ENCODE results near the gene TMC1.
"Not testable (repeated sequence)": the region's sequence is repeated elsewhere in the genome, so short reads cannot be mapped to it uniquely, and the experiment has no call there.

TMC1 gene

DNA sequence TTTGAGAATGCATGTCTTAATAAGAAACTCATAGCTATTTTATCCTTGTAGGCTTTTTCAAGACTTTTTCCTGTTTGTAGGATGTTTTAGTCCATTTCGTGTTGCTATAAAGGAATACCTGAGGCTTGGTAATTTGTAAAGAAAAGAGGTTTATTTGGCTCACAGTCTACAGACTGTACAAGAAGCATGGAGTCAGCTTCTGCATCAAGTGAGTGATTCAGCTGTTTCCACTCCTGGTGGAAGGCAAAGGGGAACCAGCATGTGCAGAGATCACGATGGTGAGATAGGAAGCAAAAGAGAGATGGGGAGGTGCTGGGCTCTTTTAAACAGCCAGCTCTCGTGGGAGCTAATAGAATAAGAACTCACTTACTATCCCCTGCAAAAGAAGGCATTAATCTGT, 254.2 kb downstream of the TMC1 start:
- no peak for DNase-seq

DNA sequence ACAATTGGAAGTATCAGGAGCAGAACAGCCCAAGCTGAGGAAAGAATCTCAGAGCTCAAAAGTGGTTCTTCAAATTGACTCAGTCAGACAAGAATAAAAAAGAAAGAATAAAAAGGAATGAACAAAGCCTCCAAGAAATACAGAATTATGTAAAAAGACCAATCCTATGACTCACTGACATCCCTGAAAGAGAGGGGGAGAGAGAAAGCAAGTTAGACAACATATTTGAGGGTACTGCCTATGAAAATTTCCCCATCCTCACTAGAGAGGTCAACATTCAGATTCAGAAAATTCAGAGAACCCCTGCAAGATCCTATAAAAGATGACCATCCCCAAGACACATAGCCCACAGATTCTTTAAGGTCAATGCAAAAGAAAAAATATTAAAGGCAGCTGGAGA, 258.2 kb downstream of the TMC1 start:
- no peak for DNase-seq

DNA sequence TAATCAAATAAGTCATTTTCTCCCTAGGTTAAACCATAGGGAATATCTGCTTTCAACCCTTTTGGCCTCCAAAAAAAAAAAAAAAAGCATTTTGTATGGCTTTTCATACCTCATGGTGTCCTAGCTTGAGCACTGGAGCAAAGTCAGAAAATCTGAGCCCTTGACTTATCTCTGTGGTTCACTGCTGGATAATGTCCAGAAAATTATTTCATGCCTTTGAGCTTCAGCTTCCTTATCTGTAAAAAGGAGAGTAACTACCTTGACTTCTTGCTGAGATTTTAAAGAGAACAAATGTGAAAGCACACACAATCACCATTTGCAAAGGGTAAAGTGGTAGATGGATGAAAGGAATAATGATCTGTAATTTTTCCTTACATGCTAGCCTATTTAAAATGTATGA, 265.5 kb downstream of the TMC1 start:
- no peak for DNase-seq

DNA sequence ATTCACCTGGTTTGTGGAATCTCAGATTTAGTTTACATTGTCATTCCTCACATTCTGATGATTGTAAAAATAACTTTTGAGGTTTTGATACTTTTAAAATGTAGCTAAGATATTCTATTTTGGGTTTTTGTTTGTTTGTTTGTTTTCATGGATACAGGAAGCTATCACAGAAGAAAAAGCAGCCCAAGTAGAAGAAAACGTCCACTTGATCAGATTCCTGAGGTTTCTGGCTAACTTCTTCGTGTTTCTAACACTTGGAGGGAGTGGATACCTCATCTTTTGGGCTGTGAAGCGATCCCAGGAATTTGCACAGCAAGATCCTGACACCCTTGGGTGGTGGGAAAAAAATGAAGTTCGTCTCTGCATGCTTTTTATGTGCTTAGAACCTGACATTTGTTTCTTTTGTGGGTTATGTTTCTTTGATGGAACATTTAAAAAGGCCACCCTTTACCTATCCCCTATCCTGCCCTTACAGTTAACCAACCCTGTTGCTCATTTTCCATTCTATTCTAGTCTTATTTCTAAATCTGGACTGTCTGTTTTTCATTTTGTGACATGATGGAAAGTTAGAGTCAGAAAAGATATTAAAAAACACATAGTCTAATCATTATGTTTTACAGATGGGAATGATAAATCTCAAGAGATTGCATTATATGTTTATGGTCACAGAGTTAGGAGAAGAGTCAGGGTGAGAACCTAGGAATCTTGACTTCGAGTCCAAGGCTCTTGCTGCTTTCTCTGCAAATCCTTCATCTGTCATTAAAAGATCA, 267.7 kb downstream of the TMC1 start:
- no peak for DNase-seq

DNA sequence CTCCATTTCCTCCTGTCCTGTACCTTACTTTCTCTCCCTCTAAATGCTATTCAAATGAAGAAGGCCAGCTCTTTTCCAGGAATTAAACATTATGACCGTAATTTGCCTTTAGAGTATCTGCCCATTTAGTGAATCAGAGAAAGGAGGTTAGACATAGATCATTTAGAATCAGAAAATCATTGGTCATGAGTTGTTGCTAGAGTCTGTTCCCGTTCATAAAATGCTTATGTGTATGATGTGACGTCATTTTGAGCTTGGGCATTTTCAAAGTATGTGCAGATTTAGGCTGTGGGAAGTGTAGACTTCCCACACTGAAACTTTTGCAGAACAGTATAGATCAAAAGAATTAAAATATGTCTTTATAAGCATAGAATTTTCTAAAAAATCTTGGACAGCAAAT, 268.5 kb downstream of the TMC1 start:
- DNase-seq, result no peak

DNA sequence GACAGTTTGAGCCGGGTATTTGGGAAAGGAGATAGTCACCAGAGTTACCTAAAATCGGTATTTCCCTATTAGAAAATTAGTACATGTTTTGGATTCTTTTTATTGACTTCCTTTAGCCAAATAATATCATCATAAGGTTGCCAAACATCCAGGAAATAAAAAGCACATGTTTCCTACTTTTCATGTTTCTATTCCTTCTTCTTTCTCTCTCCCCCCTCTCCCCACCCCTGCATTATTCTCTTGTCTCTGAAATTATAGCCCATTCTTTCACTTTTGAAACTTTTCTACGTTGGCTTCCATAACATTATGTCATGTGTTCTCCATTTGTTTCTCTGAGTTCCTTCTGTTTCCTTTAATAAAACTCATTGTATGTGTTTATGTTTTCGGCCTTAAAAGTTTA, 269.6 kb downstream of the TMC1 start:
- no peak for DNase-seq

DNA sequence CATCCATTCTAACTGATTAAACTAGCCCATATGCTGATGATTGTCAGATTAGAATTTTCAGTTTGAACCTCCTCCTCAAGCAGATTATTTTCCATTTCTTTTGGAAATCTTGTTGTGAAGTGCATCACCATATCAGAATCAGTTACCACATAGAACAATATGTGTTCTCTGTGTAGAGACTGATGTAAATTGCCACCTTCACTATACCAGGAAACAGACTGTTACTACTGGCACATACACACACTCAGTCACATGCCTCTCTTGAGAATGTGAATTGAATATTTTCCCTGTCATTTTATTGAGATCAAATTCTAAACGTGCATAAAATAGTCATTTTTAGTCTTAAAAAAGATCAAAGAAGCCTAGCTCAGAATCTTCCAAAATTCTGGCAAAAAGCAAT, 270.0 kb downstream of the TMC1 start:
- DNase-seq, result no peak

DNA sequence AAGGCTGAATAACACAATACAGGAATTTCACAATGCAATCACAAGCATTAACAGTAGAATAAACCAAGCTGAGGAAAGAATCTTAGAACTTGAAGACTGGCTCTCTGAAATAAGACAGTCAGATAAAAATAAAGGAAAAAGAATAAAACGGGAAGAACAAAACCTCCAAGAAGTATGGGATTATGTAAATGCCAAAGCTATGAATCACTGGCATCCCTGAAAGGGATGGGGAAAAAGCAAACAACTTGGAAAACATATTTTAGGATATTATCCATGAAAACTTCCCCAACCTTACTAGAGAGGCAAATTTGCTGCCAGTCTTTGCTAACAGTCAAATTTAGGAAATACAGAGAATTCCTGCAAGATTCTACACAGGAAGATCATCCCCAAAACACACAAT, 273.5 kb downstream of the TMC1 start:
- DNase-seq, result no peak

DNA sequence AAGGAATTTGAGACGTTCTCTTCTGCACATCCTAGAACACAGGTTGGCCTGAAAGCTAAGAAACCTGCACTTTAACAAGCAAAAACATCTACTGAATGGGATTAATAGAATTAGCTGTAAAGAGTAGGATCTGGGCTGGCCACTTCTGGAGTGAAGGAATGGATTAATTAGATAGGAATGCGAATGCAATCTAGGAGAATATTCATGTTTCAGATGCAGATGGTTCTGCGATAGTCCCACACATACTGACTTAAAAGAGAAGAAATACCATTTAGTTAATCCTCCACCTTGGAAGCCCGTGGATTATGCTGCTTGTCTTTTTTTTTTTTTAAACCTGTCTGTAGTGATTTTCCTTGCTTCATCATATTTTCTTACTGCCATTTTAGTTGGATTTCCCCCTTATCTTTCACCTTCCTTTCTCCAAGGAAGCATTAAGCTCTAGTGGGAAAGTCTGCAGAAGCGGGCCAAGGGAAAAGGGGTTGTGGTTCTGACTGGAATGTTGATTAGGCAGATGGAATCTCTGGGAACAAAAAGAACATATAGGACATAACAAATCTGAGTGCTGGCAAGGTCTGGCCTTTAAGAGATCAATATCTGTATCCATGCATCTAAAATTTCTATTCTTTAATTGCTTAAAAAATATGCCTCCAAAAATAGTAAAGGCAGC, 279.1 kb downstream of the TMC1 start:
- no peak for DNase-seq

DNA sequence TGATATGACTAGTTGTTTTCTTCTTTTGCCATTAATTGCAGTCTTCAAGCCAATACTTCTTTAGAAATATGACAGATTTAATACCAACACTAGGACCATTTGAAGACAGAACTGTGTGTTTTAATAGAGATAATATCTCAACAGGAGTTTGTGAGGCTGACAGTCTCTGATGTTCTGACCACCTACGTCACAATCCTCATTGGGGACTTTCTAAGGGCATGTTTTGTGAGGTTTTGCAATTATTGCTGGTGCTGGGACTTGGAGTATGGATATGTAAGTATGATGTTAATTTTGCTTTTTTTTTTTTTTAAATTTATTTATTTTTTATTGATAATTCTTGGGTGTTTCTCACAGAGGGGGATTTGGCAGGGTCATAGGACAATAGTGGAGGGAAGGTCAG, 283.8 kb downstream of the TMC1 start:
- no peak for DNase-seq

DNA sequence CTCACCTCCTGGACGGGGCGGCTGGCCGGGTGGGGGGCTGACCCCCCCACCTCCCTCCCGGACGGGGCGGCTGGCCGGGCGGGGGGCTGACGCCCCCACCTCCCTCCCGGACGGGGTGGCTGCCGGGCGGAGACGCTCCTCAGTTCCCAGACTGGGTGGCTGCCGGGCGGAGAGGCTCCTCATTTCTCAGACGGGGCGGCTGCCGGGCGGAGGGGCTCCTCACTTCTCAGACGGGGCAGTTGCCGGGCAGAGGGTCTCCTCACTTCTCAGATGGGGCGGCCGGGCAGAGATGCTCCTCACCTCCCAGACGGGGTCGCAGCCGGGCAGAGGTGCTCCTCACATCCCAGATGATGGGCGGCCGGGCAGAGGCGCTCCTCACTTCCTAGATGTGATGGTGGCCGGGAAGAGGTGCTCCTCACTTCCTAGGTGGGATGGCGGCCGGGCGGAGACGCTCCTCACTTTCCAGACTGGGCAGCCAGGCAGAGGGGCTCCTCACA, 285.0 kb downstream of the TMC1 start:
- DNase-seq, result not testable (repeated sequence)

DNA sequence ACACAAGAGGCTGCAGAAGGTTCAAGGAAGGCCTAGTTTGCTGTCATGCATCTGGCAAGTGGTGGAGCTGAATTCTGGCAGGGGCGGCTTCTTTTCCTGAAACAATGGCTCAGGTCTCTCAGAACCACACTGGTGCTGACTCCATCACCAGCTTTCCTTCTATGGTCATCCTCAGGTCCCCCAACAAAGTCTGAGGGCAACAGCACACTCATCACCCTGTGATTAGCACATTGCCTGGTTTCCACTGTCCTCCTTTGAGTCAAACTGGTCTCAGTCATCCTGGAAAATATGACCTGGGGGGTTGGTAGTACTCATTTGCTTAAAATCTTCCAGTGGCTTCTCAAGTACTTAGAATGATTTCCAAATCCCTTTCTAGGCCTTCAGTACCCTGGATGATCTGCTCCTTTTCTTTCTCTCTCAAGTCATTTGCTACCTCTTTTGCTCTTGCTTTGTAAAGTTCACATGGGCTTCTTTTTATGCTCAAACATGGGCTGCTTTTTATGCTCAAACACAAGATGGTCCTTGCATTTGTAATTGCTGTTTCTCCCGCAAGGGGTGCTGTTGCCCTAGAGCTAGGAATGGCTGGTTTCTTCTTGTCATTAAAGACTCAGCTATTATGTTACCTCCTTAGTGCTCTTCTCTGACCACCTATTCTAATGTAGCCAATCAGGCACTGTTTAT, 286.5 kb downstream of the TMC1 start:
- DNase-seq, result no peak

DNA sequence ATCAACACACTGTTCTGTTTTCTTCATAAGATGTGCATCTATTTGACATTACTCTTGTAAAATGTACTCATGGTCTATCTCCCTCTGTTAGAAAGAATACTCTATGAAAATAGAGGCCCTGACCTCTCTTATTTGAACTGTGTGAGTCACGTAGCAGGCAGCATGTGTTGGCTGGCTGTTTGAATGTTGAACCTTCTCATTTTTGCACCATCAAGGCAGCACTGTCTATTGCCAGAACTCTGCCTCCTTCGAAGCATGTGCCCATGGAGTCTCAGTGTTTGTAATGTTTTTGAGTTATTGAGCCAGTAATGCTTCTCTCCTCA, 287.0 kb downstream of the TMC1 start:
- no peak for DNase-seq

DNA sequence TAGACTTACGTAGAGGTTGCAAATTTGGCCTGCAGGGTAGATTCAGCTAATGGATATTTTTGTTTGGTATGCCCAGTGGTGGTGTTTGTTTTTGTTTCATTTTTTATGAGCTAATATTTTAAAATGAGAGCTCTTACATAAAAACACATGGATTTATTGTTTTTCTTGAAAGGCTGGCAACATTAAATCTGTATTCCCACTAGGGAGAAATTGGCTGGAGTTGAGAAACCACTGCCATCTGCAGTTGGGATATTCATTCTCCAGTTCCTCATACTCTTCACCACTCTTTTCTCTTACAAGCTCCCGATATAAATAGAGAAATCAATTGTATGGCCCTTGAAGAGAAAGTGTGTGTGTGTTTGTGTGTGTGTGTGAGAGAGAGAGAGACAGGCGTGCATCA, 288.2 kb downstream of the TMC1 start:
- no peak for DNase-seq

DNA sequence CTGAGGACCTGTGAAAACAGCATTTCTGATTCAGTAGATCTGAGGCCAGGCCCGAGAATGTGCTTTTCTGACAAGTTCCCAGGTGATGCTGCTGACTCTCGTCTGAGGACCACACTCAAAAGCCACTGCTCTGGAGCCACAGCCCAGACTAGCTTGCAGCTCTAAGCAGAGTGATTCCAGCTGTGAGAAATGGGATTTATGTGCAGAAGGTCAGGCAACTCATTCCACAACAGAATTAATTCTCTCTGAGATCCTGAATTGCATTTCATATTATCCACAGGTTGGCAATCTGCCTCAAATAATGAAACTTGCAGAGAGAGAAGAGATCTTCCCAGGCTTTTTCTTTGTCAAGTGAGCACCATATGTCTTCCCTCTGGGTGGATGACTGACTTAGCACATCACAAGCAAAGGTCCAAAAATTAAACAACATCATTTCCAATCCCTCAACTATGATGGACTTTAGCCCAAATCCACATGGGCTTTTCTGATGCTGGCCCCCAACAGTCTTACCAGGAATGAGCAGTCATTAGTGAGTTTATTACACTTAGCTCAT, 291.2 kb downstream of the TMC1 start:
- DNase-seq, result no peak

DNA sequence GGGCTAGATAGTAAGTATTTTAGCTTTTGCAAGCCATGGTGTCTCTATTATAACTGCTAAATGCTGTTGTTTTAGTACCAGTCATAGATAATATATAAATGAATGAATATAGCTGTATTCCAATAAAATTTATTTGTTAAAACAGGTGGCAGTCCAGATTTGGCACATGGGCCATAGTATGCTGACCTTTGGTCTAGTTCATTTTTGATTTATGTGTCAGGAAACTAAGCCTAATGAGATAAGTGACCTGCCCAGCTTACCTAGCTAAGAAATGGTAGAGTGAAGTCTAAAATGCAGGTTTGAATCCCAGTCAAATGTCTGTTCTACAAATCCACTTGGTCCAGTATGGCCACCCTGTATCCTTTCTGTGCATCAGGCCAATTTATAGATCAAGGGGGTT, 292.1 kb downstream of the TMC1 start:
- DNase-seq, result no peak

DNA sequence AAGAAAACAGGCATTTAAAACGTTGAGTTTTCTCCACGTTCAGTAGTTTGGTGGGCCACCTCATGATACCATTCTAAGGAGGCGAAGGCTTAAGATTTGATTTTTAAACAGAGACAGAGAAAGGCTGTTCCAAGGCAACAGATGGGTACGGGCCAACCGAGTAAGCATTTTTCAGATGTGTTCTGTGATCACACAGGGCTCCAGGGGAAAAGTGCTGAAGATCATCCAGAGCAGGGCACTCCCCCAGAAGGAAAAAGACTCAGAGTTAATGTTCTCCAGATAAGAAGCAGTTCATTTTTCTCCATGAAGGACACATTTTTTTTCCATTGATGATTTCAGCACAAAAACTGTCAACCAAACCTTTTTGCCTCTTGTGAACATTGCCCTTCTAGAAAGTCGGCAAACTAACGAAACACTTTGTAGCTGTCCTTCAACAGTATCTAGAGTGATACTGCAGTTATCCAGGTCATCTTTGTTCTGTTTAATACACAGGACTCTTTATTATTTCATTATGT, 292.7 kb downstream of the TMC1 start:
- DNase-seq, result no peak

DNA sequence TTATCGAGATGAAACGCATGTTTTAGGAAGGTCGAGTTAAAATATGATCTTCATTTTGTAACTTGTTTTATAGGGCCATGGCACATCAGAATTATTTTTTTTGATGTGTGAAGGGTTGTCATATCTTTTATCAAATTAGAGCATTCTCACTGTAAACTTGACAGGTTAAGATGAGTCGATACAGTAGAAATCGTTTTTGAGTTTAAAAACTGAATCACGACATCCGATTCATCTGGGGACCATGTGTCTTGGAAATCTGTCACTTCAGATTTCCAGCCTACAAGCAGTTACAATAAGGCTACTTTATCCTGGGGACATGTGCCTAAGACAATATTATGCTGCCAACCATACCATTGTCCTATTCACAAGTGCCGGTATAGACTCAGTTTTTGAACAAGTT, 295.3 kb downstream of the TMC1 start:
- DNase-seq, result no peak

DNA sequence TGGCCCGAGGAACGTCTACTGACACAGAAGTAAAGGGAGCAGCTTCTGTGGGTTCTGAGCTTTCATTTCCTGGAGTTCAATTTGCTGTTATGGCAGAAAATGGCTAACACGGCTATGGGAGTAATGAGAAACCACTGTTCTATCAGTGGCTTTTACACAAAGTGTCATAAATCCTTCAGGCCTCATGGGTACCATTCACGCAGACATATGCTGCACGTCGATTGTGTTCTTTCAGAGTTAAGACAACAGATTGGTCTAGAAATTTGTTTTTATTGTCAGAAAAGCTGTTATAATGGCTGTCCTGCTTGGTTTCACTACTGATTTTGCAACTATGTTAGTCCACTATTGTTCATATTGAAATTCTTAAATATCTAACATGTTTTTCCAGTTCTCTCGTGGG, 296.0 kb downstream of the TMC1 start:
- DNase-seq, result no peak

DNA sequence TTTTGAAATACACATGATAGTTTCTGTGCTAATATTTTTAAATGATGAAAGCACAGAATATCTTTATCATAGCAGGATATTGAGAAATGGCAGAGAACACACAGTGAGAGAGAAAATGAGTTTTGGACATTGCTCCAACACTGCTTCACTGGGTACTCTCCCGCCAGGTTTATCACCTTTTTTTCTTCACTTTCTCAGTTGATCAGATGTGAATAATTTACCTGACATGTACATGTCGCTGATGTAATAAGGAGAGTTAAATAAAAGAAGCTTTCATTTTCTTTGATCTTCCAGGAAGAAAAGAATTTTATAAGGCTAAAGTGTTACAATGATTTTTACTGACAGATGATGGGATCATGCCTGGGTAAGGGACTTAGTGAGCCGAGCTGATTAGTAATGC, 297.0 kb downstream of the TMC1 start:
- DNase-seq, result no peak

DNA sequence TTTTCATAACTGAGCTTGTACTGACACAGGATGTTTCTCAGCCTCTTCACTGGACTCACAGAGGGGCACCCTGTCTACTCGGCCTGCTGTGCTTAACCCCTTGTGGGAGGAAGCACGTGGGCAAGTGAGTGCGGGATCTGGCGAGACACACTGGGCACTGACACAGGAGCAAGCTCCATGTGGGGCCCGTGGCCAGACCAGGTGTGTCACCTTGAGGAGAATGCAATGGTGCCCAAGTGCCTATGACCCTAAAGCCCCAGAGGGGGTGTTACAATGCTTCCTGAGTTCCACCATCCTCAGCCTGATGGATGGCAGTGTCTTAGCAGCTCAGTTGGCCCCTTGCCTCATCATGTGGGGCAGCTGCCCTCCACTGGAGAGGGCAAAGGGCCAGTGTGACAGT, 302.6 kb downstream of the TMC1 start:
- no peak for DNase-seq

DNA sequence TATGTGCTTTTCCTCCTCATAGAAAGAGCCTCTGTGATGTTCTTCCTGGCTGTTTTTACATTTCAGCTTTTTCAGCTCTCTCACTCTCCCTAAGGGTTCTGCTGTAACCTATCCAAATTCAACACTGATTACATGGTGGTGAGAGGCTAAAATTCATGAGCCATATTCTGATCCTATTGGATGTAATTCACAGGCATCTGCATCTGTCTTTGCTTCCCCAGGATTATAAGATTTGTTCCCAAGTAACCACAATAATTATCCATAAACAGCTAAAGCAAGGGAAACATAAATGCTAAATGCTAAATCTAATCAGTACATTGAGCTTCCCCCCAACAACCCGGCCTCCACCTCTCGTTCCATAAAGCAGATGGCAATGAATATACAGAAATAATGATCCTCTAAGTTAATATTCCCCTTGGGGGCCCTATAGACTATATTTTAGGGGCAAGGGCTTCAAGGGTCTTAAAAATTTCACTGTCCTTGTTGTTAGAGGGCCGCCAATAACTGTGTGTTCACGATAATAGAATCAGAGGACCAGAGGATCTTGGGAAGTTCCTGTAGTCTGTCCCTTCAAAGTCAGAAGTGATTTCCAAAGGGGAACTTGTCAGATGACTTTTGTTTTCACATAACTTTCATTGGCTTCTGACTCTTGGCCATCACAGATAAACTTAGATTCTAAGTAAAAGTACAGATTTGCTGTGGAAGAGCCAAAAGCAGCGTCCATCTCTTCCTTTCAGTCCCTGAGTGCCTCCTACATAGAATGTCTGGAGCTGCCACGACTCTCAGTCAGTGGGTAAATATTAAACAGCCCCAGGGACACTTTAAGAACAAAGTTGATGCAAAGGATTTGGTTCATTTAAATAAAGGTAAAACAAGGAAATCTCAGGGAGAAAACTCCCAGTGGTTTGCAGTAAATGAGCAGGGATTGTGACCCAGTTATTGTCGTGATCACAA, 305.9 kb downstream of the TMC1 start:
- DNase-seq, result no peak
